ENCODE measurements around the gene PCDH9. TPM values are rescaled to one million over a fixed set of nuclear protein-coding genes. Genes with fewer than 3 reads are reported as not detected.
"Not testable (repeated sequence)": the region's sequence is repeated elsewhere in the genome, so short reads cannot be mapped to it uniquely, and the experiment has no call there.

Gene PCDH9
- total and polyA plus RNA-seq, 2 of the 13 experiments (the other 11 are each of a cell fraction or from before 2014, with no cell fraction given), result 0.09 TPM; not detected in 1

GRCh38 chr13:66886264-66886663 lies 343.9 kb downstream of the PCDH9 start:
- Histone ChIP-seq H3K9me3 (ENCODE audit: low read length) (no peaks in the 10 kb centered on the region), H2AFZ (ENCODE audit: low read length) (no peak overlapping the region), H3K4me3 (replicated peaks in 1 of 3; ENCODE audit: insufficient read depth in 1 of 3, low read depth in 2 of 3, low read length in 3 of 3) (no peak overlapping the region), H3K27me3 (ENCODE audit: control insufficient read depth in 1 of 2, insufficient read depth in 2 of 2, low read length in 2 of 2) (no peaks in the 10 kb centered on the region; a peak in 1 of 5 replicates), H4K20me1 (ENCODE audit: insufficient read depth, low read length) (no peaks in the 10 kb centered on the region), H3K4me2 (ENCODE audit: low read depth, low read length) (no peak overlapping the region), H3K4me1 (ENCODE audit: insufficient read depth, low read length) (no peaks in the 10 kb centered on the region), H3K79me2 (ENCODE audit: insufficient read depth, low read length) (no peaks in the 10 kb centered on the region), H3K9ac (ENCODE audit: insufficient read depth, low read depth, low read length) (no peak overlapping the region), H3K36me3 (replicated peaks in 1 of 2; ENCODE audit: control insufficient read depth in 1 of 2, insufficient read depth in 2 of 2, low read length in 2 of 2) (no peaks in the 10 kb centered on the region), H3K27ac (ENCODE audit: extremely low read length, insufficient read depth, low read length) (no peak overlapping the region)
- CTCF ChIA-PET (ENCODE audit: low intra/inter-chr PET ratio, low total read pairs), result no interaction called here
- ATAC-seq, result no peak
- TF ChIP-seq KAT8 (CRISPR knock-in tag; IDR thresholded peaks at IDR 0.05) (no peak), ZNF354B (CRISPR knock-in tag; IDR thresholded peaks at IDR 0.05) (no peak), ZFP36 (IDR thresholded peaks at IDR 0.05; ENCODE audit: borderline replicate concordance, low read depth, low read length, partially characterized antibody) (no peak), ZNF850 (CRISPR knock-in tag; conservative IDR thresholded peaks at IDR 0.05) (no peak), ZNF333 (CRISPR knock-in tag; IDR thresholded peaks at IDR 0.05; ENCODE audit: borderline replicate concordance) (no peak), KDM3A (CRISPR knock-in tag; IDR thresholded peaks at IDR 0.05; ENCODE audit: low read depth) (no peak), ZNF337 (CRISPR knock-in tag; IDR thresholded peaks at IDR 0.05; ENCODE audit: borderline replicate concordance, low read depth) (no peak), RFX5 (IDR thresholded peaks at IDR 0.05; ENCODE audit: low read depth, low read length) (no peak)
- intact Hi-C loops (cut with micrococcal nuclease; ENCODE audit: unreplicated experiment) (no loop called here), in situ Hi-C loops (cut with HindIII; ENCODE audit: extremely low pct_ligation_motif_present, low pct_unique_long_range_greater_than_20kb) (no loop called here)
- POLR2A ChIA-PET, result no interaction called here
- FAIRE-seq, result no peak
- BruUV-seq (replicated peaks), result no TSS peak
- no peak for DNase-seq (ENCODE audit: low spot score)
- 31% methylated on average over 4 of the region's 4 CpGs for WGBS (ENCODE audit: low lambda C conversion rate)

GRCh38 chr13:66881170-66881569 lies 349.0 kb downstream of the PCDH9 start:
- H3K4me2 ChIP-seq (ENCODE audit: low read depth, low read length); CTCF ChIA-PET (ENCODE audit: low intra/inter-chr PET ratio, low total read pairs); H3K79me2 ChIP-seq (ENCODE audit: insufficient read depth, low read length); H3K27me3 ChIP-seq (ENCODE audit: control insufficient read depth in 1 of 2, insufficient read depth in 2 of 2, low read length in 2 of 2); BruUV-seq (replicated peaks); H3K27ac ChIP-seq (ENCODE audit: extremely low read length, insufficient read depth, low read length); H3K9me3 ChIP-seq (ENCODE audit: low read length); H3K4me3 ChIP-seq (replicated peaks in 1 of 3; ENCODE audit: insufficient read depth in 1 of 3, low read depth in 2 of 3, low read length in 3 of 3); H3K36me3 ChIP-seq (replicated peaks in 1 of 2; ENCODE audit: control insufficient read depth in 1 of 2, insufficient read depth in 2 of 2, low read length in 2 of 2); FAIRE-seq; H3K4me1 ChIP-seq (ENCODE audit: insufficient read depth, low read length); DNase-seq (ENCODE audit: low spot score); POLR2A ChIA-PET; H4K20me1 ChIP-seq (ENCODE audit: insufficient read depth, low read length); in situ Hi-C loops (cut with HindIII; ENCODE audit: extremely low pct_ligation_motif_present, low pct_unique_long_range_greater_than_20kb); intact Hi-C loops (cut with micrococcal nuclease; ENCODE audit: unreplicated experiment); ATAC-seq; H2AFZ ChIP-seq (ENCODE audit: low read length); H3K9ac ChIP-seq (ENCODE audit: insufficient read depth, low read depth, low read length): not testable (repeated sequence)
- 45% methylated on average over 2 of the region's 2 CpGs for WGBS (ENCODE audit: low lambda C conversion rate)
